ENCODE data around the gene FAM228A. TPM values are rescaled to one million over a fixed set of nuclear protein-coding genes. Genes with fewer than 3 reads are reported as not detected.

Gene FAM228A
- polyA plus RNA-seq, 1 donor from 2014 or later: 2.6 TPM

- Histone ChIP-seq H3K9ac (ENCODE audit: low read length) (no peak overlapping the region), H3K9me3 (ENCODE audit: low read length) (peaks cover 3% of the 10 kb centered on the region), H3K27me3 (ENCODE audit: insufficient read depth, low read depth, low read length) (no peaks in the 10 kb centered on the region), H3K36me3 (ENCODE audit: insufficient read depth, low read length) (no peaks in the 10 kb centered on the region), H2AFZ (ENCODE audit: low read depth, low read length) (no peak overlapping the region), H3K4me3 (ENCODE audit: low read length) (no peak overlapping the region), H4K20me1 (ENCODE audit: insufficient read depth) (no peaks in the 10 kb centered on the region), H3K9me2 (ENCODE audit: insufficient read depth, low read length) (no peaks in the 10 kb centered on the region), H3K79me2 (replicated peaks; ENCODE audit: insufficient read depth, low read length) (no peaks in the 10 kb centered on the region), H3K4me2 (ENCODE audit: low read length) (no peak overlapping the region), H3F3A (ENCODE audit: insufficient read depth, low read length, poor library complexity, severe bottlenecking) (no peaks in the 10 kb centered on the region), H3K27ac (ENCODE audit: low read length) (no peak overlapping the region)
- TF ChIP-seq TAF1 (IDR thresholded peaks at IDR 0.05; ENCODE audit: low read depth) (no peak), MXI1 (conservative IDR thresholded peaks at IDR 0.05; ENCODE audit: poor library complexity, severe bottlenecking) (no peak)
Measured at GRCh38 chr2:24158131-24158530, 16.7 kb upstream of the FAM228A start.

DNA sequence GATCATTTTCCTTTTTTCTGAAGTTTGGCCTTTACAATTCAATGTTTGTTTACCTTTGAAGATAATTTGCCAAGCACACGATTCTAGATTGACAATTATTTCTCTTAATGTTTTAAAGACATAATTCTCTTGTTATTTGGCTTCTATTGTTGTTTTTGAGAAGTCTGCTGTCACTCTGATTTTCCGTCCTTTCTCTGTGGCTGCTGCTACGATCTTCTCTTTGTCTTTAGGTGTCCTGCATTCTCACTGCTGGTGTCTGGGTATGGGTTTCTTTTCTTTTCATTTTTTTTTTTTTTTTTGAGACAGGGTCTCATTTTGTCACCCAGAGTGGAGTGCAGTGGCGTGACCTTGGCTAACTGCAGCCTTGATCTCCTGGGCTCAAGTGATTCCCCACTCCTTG lies 15.1 kb upstream of the FAM228A start:
- H3K36me3 ChIP-seq (ENCODE audit: insufficient read depth, low read length): no peaks in the 10 kb centered on the region
- no peak for TF ChIP-seq SMC3 (conservative IDR thresholded peaks at IDR 0.05; ENCODE audit: poor library complexity)
- no peak for TF ChIP-seq MXI1 (conservative IDR thresholded peaks at IDR 0.05; ENCODE audit: poor library complexity, severe bottlenecking)
- no peak for TF ChIP-seq EP300 (conservative IDR thresholded peaks at IDR 0.05; ENCODE audit: poor library complexity, severe bottlenecking)
- TF ChIP-seq RAD21 (conservative IDR thresholded peaks at IDR 0.05): no peak
- TF ChIP-seq TAF1 (IDR thresholded peaks at IDR 0.05; ENCODE audit: low read depth): no peak
- no peak for TF ChIP-seq POLR2AphosphoS5 (IDR thresholded peaks at IDR 0.05)
- no peak for TF ChIP-seq CTCF (IDR thresholded peaks at IDR 0.05; ENCODE audit: poor library complexity, severe bottlenecking)
- no peak for TF ChIP-seq EZH2 (IDR thresholded peaks at IDR 0.05; ENCODE audit: borderline replicate concordance, insufficient read depth, low read length, poor library complexity, severe bottlenecking)
- no peak for TF ChIP-seq REST (IDR thresholded peaks at IDR 0.05; ENCODE audit: borderline replicate concordance)
- H3K27me3 ChIP-seq (ENCODE audit: insufficient read depth, low read depth, low read length): no peaks in the 10 kb centered on the region
- no peak overlapping the region for H3K4me3 ChIP-seq (ENCODE audit: low read length)
- H3K9me2 ChIP-seq (ENCODE audit: insufficient read depth, low read length): no peaks in the 10 kb centered on the region
- H3K79me2 ChIP-seq (replicated peaks; ENCODE audit: insufficient read depth, low read length): no peaks in the 10 kb centered on the region
- no peak overlapping the region for H3K9ac ChIP-seq (ENCODE audit: low read length)
- no peak overlapping the region for H2AFZ ChIP-seq (ENCODE audit: low read depth, low read length)
- no peak overlapping the region for H3K27ac ChIP-seq (ENCODE audit: low read length)
- H3K4me2 ChIP-seq (ENCODE audit: low read length): no peak overlapping the region
- H3K9me3 ChIP-seq (ENCODE audit: low read length): peaks cover 3% of the 10 kb centered on the region
- H4K20me1 ChIP-seq (ENCODE audit: insufficient read depth): no peaks in the 10 kb centered on the region
- H3F3A ChIP-seq (ENCODE audit: insufficient read depth, low read length, poor library complexity, severe bottlenecking): no peaks in the 10 kb centered on the region

GRCh38 chr2:24160761-24161160 lies 14.1 kb upstream of the FAM228A start:
- no peak overlapping the region for H3K4me3 ChIP-seq (ENCODE audit: low read length)
- H3K9me3 ChIP-seq (ENCODE audit: low read length): peaks cover 3% of the 10 kb centered on the region
- no peaks in the 10 kb centered on the region for H4K20me1 ChIP-seq (ENCODE audit: insufficient read depth)
- no peak overlapping the region for H3K27ac ChIP-seq (ENCODE audit: low read length)
- TF ChIP-seq EP300 (conservative IDR thresholded peaks at IDR 0.05; ENCODE audit: poor library complexity, severe bottlenecking) (no peak), TAF1 (IDR thresholded peaks at IDR 0.05; ENCODE audit: low read depth) (no peak), SMC3 (conservative IDR thresholded peaks at IDR 0.05; ENCODE audit: poor library complexity) (no peak), POLR2AphosphoS5 (IDR thresholded peaks at IDR 0.05) (no peak), REST (IDR thresholded peaks at IDR 0.05; ENCODE audit: borderline replicate concordance) (no peak), CTCF (IDR thresholded peaks at IDR 0.05; ENCODE audit: poor library complexity, severe bottlenecking) (no peak), RAD21 (conservative IDR thresholded peaks at IDR 0.05) (no peak), EZH2 (IDR thresholded peaks at IDR 0.05; ENCODE audit: borderline replicate concordance, insufficient read depth, low read length, poor library complexity, severe bottlenecking) (no peak), MXI1 (conservative IDR thresholded peaks at IDR 0.05; ENCODE audit: poor library complexity, severe bottlenecking) (no peak)
- H3K9ac ChIP-seq (ENCODE audit: low read length): no peak overlapping the region
- no peak overlapping the region for H2AFZ ChIP-seq (ENCODE audit: low read depth, low read length)
- no peaks in the 10 kb centered on the region for H3K9me2 ChIP-seq (ENCODE audit: insufficient read depth, low read length)
- H3K36me3 ChIP-seq (ENCODE audit: insufficient read depth, low read length): no peaks in the 10 kb centered on the region
- no peaks in the 10 kb centered on the region for H3K79me2 ChIP-seq (replicated peaks; ENCODE audit: insufficient read depth, low read length)
- H3F3A ChIP-seq (ENCODE audit: insufficient read depth, low read length, poor library complexity, severe bottlenecking): no peaks in the 10 kb centered on the region
- H3K27me3 ChIP-seq (ENCODE audit: insufficient read depth, low read depth, low read length): no peaks in the 10 kb centered on the region
- H3K4me2 ChIP-seq (ENCODE audit: low read length): no peak overlapping the region
